Fibroblast of villous mesenchyme (primary cell): ENCODE measurements around the gene TP53I11. TPM values are rescaled to one million over a fixed set of nuclear protein-coding genes. Genes with fewer than 3 reads are reported as not detected.

ENCODE experiments used
- DNase-seq: peaks from one replicate; pipeline ENCODE4 v3.0.0-alpha.2; 2010; ENCODE audit warnings: low read depth
- H3K4me3 ChIP-seq: 2 replicates; pipeline ENCODE4 v1.5.1; 2011; ENCODE audit warnings: low read depth, mild to moderate bottlenecking, low read length
- total RNA-seq: library from RNA; depleted of rRNA; stranded (reverse); fragments of >200 nt; gene quantifications from 2 replicates; pipeline ENCODE4 v1.2.3, GENCODE V29; 2012
- TF ChIP-seq, protein P1 (sequence below): IDR thresholded peaks from 2 replicates; pipeline ENCODE4 v1.5.1; 2012; ENCODE audit warnings: low read depth, mild to moderate bottlenecking, low read length; ENCODE audit not compliant: insufficient read depth

The TP53I11 gene
- total RNA-seq, 1 donor = 38.4 TPM

DNA sequence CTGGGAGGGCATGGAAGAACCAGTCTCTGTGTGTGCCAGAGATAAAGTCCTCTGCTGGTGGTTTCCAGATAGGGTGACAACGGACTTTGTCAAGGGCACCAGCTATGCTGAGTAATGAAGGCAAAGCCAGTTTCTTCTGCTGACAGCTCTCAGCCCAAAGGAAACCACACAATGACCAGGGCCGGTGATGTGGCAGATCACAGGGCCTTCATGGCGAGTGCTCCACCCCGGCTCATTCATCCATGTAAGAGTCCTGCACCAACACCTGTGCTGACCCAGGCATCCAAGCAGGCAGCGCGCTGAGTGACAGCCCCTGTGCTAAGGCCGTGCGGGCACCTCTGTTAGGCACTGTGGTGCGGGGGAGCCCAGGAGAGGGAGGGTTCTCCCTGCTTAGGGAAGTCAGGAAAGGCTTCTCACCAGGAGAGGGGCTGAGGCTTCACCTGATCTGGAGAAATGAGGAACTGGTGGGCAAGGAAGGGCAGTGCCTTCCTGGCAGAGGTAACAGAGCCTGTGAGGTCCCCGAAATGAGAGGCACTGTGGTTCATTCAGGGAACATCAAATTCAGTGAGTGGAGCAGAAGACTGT is 33.8 kb downstream of the TP53I11 start:
- H3K4me3 ChIP-seq = no peak overlapping the region
- TF ChIP-seq, protein P1, sequence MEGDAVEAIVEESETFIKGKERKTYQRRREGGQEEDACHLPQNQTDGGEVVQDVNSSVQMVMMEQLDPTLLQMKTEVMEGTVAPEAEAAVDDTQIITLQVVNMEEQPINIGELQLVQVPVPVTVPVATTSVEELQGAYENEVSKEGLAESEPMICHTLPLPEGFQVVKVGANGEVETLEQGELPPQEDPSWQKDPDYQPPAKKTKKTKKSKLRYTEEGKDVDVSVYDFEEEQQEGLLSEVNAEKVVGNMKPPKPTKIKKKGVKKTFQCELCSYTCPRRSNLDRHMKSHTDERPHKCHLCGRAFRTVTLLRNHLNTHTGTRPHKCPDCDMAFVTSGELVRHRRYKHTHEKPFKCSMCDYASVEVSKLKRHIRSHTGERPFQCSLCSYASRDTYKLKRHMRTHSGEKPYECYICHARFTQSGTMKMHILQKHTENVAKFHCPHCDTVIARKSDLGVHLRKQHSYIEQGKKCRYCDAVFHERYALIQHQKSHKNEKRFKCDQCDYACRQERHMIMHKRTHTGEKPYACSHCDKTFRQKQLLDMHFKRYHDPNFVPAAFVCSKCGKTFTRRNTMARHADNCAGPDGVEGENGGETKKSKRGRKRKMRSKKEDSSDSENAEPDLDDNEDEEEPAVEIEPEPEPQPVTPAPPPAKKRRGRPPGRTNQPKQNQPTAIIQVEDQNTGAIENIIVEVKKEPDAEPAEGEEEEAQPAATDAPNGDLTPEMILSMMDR = no peak
- DNase-seq = no peak

DNA sequence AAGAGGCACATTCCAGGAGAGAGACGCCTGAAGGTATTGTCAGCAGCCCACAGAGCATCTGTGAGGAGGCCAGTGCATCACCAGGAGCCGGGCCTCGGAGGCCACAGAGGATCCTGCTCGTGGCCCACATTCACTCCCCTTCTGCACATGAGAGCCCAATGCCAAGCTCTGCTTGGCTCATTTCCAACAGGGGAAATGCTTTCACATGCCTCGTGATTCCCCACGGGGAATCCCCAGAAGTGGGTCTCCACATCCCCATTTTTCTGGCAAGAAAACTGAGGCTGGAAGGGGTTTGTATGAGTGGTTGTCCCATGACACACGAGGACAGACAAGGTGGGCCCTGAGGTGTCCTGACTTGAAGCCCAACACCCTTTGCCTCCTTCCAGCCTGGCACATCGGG is 34.4 kb downstream of the TP53I11 start:
- DNase-seq = no peak
- no peak overlapping the region for H3K4me3 ChIP-seq
- TF ChIP-seq, protein P1 = no peak

DNA sequence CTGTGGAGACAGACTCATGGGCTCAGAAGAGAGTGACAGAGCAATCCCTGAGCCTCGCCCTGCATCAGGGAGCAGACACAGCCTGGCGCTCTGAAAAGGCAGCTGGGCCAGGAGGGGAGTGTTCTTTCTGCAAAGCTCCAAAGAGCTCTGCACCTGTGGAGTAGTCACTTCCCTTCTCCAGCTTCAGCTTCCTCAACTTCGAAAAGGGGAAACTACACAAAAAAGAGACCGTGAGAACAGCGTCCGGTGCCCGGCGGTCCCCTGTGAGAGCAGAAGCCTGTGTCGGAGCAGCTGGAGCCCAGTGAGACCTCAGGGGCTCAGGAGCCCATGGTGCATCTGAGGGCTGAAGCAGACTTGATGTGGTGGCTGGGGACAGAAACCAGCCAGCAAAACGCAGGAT is 35.1 kb downstream of the TP53I11 start:
- no peak overlapping the region for H3K4me3 ChIP-seq
- TF ChIP-seq, protein P1 = no peak
- DNase-seq = no peak

DNA sequence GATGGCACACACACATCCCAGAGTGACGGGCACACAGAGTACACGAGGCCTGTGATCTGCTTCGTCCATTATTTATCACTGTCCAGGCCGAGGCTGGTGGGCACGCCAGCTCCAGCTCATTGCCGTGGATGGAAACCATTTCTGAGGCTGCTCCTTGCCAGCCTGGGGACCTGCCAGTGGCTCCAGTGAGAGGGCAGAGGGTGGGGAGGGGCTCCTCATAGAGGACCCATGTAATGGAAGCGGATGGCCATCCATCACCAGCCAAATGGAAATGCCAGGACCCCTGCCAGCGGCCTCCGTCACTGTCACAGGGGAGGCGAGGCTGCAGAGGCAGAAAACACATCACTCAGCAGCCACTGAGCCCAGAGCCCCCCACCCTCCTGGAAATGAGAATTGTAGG is 35.7 kb downstream of the TP53I11 start:
- DNase-seq = no peak
- TF ChIP-seq, protein P1 = no peak

DNA sequence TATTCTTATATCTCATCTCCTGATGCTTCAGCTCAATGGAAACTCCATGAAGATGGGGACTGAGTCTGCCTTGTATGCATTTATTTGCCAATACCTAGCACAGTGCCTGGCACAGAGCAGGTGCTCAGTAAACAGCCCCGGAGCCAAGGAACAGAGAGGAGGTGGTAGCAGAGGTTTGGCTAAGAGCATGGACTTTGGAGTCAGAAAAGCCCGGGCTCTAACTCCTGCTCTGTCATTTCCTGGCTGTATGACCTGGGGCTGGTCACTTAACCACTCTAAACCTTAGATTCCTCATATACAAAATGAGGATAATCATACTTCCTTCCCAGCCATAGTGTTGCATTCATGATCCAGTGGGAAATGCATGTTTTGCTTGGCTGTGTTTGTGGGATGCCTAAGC is 36.6 kb downstream of the TP53I11 start:
- no peak for DNase-seq
- H3K4me3 ChIP-seq = no peak overlapping the region
- TF ChIP-seq, protein P1 = no peak

More for the DNA sequence above, 35.7 kb downstream of the TP53I11 start:
- no peak overlapping the region for H3K4me3 ChIP-seq

DNA sequence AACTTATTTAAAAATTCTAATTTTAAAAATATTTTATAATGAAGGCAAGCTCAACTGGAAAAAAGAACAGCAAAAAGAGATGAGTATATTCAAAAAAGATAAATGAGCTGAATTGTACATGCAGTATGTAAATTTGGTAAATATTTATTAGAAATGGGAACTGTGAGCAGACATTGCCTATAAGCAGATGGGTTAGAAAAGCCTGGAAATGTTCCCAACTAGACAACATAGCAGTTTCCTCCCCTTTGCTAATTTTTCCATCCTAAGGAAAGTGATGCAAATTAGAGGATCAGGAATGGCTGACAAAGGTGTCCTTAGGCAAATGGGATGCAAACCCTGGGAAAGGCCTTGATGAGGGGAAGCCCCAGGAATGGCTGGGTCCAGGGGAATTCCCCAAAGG is 37.2 kb downstream of the TP53I11 start:
- H3K4me3 ChIP-seq = no peak overlapping the region
- no peak for DNase-seq
- TF ChIP-seq, protein P1 = no peak
